Measurements from ENCODE around the gene RPTOR.

Gene RPTOR

DNA sequence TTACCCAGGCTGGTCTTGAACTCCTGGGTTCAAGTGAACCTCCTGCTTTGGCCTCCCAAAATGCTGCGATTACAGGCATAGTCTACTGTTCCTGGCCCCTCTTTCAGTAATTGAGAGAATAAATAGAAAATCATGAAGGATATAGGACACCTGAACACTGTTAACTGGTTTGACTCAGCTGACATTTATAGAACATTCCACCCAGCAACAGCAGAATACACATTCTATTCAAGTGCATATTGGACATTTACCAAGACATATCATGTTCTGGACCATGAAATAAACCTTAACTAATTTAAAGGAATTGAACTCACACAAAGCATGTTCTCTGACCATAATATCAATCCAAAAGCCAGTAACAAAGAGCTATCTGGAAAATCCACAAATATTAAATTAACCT, 470.5 kb downstream of the RPTOR start:
- in situ Hi-C loops (cut with HindIII; ENCODE audit: low sequenced_read_pairs), result no loop called here
- H3K4me3 ChIP-seq (ENCODE audit: low read depth, low read length), result no peak overlapping the region
- DNase-seq (ENCODE audit: low read depth), result no peak
- TF ChIP-seq, protein P1, sequence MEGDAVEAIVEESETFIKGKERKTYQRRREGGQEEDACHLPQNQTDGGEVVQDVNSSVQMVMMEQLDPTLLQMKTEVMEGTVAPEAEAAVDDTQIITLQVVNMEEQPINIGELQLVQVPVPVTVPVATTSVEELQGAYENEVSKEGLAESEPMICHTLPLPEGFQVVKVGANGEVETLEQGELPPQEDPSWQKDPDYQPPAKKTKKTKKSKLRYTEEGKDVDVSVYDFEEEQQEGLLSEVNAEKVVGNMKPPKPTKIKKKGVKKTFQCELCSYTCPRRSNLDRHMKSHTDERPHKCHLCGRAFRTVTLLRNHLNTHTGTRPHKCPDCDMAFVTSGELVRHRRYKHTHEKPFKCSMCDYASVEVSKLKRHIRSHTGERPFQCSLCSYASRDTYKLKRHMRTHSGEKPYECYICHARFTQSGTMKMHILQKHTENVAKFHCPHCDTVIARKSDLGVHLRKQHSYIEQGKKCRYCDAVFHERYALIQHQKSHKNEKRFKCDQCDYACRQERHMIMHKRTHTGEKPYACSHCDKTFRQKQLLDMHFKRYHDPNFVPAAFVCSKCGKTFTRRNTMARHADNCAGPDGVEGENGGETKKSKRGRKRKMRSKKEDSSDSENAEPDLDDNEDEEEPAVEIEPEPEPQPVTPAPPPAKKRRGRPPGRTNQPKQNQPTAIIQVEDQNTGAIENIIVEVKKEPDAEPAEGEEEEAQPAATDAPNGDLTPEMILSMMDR (IDR thresholded peaks at IDR 0.05; ENCODE audit: low read depth, low read length, missing control alignments), result no peak
